T-helper 17 cell (primary cell): Measurements from ENCODE around the gene ZNF513. TPM values are rescaled to one million over a fixed set of nuclear protein-coding genes. Genes with fewer than 3 reads are reported as not detected.
"Not testable (repeated sequence)": the region's sequence is repeated elsewhere in the genome, so short reads cannot be mapped to it uniquely, and the experiment has no call there.

Experiments
- ATAC-seq: fragments of 150-1000 bp; cut with Tn5 transposase; 2 replicates; pipeline ENCODE4 v1.10.0; 2021; ENCODE audit warnings: mild to moderate bottlenecking, moderate library complexity
- DNase-seq, 3 donors: peaks; one replicate each; pipeline versions ENCODE4 v3.0.0 to v3.0.0-alpha.2; 2020 to 2021
- H3K9me3 ChIP-seq: one replicate; pipeline ENCODE4 v1.7.0; 2013; ENCODE audit warnings: low read length, mild to moderate bottlenecking; ENCODE audit not compliant: control insufficient read depth, poor library complexity, severe bottlenecking
- H3K27ac Mint-ChIP-seq: one replicate; pipeline ENCODE4 v1.8.0; 2022; ENCODE audit warnings: mild to moderate bottlenecking, moderate library complexity, mixed read lengths
- H3K27me3 Mint-ChIP-seq: one replicate; pipeline ENCODE4 v1.8.0; 2022; ENCODE audit warnings: mixed read lengths
- H3K36me3 Mint-ChIP-seq: one replicate; pipeline ENCODE4 v1.8.0; 2022; ENCODE audit warnings: low read depth, mixed read lengths
- H3K4me1 Mint-ChIP-seq: one replicate; pipeline ENCODE4 v1.8.0; 2022; ENCODE audit warnings: mild to moderate bottlenecking, mixed read lengths
- H3K4me3 Mint-ChIP-seq: one replicate; pipeline ENCODE4 v1.8.0; 2022; ENCODE audit warnings: mild to moderate bottlenecking, moderate library complexity, mixed read lengths
- total RNA-seq, 4 donors: library from RNA in 2 of 4; stranded (reverse) in 2 of 4; gene quantifications; one replicate each; pipeline ENCODE4 v1.2.3 and lab custom pipeline; 2022 to 2026

Gene ZNF513
- total RNA-seq, 2 donors from 2014 or later, result 22.4 to 24.6 TPM

DNA sequence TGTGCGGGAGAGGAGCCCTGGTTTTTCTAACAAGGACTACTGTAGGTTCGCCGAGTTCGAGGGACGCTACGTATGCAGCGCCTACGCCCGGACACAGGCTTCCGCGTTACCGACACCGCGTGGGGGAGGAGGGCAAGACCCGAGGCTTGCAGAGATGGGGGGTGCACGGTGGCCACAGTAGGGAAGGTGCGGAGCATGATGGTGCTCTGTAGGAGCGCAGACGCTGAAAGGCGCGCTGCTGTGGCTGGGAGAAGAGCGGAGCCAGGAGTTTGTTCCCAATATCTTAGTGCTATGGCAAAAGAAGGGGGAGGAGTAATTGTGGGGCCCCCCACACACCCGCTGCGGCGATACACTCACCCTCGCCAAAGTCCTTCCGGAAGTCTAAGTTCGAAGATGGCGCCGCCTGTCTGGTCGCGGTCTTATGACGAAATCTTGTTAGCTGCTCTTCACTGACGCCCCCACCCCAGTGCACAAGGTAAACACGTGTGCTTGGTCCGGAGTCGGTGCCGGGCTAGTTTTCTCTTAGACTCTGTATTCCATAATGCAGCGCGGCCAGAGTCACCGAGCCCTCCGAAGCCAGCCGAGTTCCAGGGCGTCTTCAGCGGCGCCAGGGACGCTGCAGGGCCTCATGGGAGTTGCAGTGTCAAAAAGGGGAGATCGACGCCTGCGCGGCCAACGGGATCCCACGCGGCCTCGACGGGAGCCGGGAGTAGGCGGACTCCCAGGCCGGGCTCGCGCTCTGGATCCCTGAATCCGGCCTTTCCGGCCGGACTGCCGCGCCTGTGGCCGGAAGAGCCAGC lies 24.0 kb downstream of the ZNF513 start, which contains the start of gene GTF3C2:
GTF3C2 (minus strand) TSS at position 383 of the 800 bp plus-strand sequence. CDS start 13,210 bp downstream, outside the sequence.
- H3K4me1 Mint-ChIP-seq, result peaks cover 31% of the 10 kb centered on the region

GRCh38 chr2:27356056-27356381 lies 24.5 kb downstream of the ZNF513 start:
- Mint-ChIP-seq H3K27me3 (no peaks in the 10 kb centered on the region), H3K36me3 (peaks cover 4% of the 10 kb centered on the region), H3K4me3 (peak overlapping the region; percentile 99), H3K27ac (peak overlapping the region; percentile 100), H3K4me1 (peaks cover 34% of the 10 kb centered on the region)
- ATAC-seq (peak; percentile 22), DNase-seq (peak; percentile 26 to 37 (median 34))
- no peaks in the 10 kb centered on the region for H3K9me3 ChIP-seq

More for the DNA sequence above, 24.0 kb downstream of the ZNF513 start, which contains the start of gene GTF3C2:
- H3K9me3 ChIP-seq, result no peaks in the 10 kb centered on the region
- Mint-ChIP-seq H3K36me3 (peaks cover 4% of the 10 kb centered on the region), H3K27me3 (no peaks in the 10 kb centered on the region), H3K27ac (peak within 1 kb of the TSS; percentile 100), H3K4me3 (peak within 1 kb of the TSS; percentile 99)
- ATAC-seq (peak; percentile 85), DNase-seq (peak; percentile 79 to 84 (median 80))

DNA sequence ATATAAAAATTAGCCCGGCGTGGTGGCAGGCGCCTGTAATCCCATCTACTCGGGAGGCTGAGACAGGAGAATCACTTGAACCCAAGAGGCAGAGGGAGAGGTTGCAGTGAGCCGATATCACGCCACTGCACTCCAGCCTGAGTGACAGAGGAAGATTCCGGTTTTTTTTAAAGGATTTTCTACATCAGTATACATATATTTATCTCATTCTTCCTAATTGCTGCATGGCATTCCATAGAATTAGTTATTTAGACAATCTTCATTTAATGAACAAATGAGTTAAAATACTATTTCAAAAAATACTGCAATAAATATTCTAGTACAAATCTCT lies 26.0 kb downstream of the ZNF513 start:
- no peaks in the 10 kb centered on the region for H3K9me3 ChIP-seq
- peaks cover 4% of the 10 kb centered on the region for H3K36me3 Mint-ChIP-seq
- peak overlapping the region; percentile 100 for H3K27ac Mint-ChIP-seq
- no peak overlapping the region for H3K4me3 Mint-ChIP-seq
- peaks cover 37% of the 10 kb centered on the region for H3K4me1 Mint-ChIP-seq
- DNase-seq (no peak), ATAC-seq (no peak)
- no peaks in the 10 kb centered on the region for H3K27me3 Mint-ChIP-seq

DNA sequence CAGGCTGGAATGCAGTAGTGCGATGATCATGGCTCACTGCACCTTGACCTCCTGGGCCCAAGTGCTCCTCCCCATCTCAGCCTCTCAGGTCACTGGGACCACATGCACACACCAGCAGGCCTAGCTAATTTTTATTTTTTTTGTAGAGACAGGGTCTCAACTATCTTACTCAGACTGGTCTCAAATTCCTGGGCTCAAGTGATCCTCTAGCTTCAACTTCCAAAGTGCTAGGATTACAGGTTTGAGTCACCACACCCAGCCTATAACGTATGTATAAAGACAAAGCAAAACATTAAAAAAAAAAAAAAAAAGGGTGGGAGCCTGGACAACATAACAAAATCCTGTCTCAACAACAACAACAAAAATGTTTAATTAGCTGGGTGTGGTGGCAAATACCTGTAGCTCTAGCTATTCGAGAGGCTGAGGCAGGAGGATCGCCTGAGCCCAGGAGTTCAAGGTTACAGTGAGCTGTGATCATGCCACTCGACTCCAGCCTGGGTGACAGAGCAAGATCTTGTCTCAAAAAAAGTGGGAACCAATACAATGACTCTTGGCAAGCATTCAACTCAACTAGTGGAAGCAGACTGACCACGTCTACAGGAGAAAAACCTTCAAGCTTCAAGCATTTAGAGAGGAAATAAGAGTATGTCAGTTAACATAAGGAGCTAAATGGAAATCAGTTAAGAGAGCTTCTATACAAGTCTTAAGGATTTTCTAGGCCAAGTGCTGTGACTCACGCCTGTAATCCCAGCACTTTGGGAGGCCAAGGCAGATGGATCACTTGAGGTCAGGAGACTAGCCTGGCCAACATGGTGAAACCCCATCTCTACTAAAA lies 26.6 kb downstream of the ZNF513 start:
- H3K4me1 Mint-ChIP-seq, result peaks cover 39% of the 10 kb centered on the region
- no peak for ATAC-seq
- H3K4me3 Mint-ChIP-seq, result no peak overlapping the region
- peak overlapping the region; percentile 100 for H3K27ac Mint-ChIP-seq
- no peaks in the 10 kb centered on the region for H3K9me3 ChIP-seq
- H3K27me3 Mint-ChIP-seq, result no peaks in the 10 kb centered on the region
- H3K36me3 Mint-ChIP-seq, result peaks cover 4% of the 10 kb centered on the region
- no peak for DNase-seq

GRCh38 chr2:27353386-27353761 lies 27.2 kb downstream of the ZNF513 start:
- not testable (repeated sequence) for H3K27me3 Mint-ChIP-seq, ATAC-seq, H3K36me3 Mint-ChIP-seq, H3K4me3 Mint-ChIP-seq, H3K9me3 ChIP-seq, DNase-seq
- H3K4me1 Mint-ChIP-seq, result peaks cover 39% of the 10 kb centered on the region
- peak overlapping the region; percentile 100 for H3K27ac Mint-ChIP-seq

DNA sequence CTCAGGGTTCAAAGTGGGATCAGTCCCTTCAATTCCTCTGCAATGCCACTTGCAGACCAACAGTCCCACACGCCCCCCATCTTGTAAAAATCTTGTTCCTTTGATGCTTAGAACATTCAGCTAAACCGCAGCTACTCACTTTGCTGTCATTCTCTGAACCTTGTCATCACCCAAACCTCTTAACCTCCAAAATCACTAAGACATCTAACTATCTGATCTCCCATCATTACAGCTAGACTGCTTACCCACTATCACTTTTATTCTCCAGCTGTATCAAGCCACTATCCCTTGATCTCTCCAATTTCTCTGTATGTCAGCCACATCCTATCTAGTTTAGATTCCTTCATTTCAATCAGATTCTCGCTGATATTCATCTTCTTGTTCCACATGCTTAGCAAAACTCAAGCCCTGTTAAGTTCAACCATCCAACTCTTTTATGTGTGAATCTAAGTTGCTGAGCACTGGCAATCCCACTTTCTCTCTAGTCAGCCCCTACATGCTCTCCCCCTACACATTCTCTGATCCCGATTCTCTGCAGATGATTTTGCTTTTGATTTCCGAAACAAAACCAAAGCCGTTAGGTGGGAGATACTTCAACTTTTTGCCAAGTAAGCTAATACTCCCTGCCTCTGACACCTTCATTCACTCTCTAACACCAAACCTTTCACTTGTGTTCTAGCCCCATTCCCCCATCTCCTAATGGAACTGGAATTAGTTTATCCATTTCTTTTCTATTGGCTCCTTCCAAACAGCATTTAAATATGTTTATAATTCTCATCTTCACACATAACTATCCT lies 28.5 kb downstream of the ZNF513 start:
- Mint-ChIP-seq H3K4me3 (peak overlapping the region; percentile 15), H3K27ac (peak overlapping the region; percentile 93), H3K4me1 (peaks cover 41% of the 10 kb centered on the region), H3K27me3 (no peaks in the 10 kb centered on the region), H3K36me3 (peaks cover 4% of the 10 kb centered on the region)
- DNase-seq (no peak), ATAC-seq (no peak)
- H3K9me3 ChIP-seq, result no peaks in the 10 kb centered on the region

- ATAC-seq (no peak), DNase-seq (no peak)
- H3K4me1 Mint-ChIP-seq, result peaks cover 30% of the 10 kb centered on the region
- no peak overlapping the region for H3K4me3 Mint-ChIP-seq
- peaks cover 4% of the 10 kb centered on the region for H3K36me3 Mint-ChIP-seq
- H3K27me3 Mint-ChIP-seq, result no peaks in the 10 kb centered on the region
- no peak overlapping the region for H3K27ac Mint-ChIP-seq
- no peaks in the 10 kb centered on the region for H3K9me3 ChIP-seq
Measured at GRCh38 chr2:27350106-27350693, 30.3 kb downstream of the ZNF513 start.

DNA sequence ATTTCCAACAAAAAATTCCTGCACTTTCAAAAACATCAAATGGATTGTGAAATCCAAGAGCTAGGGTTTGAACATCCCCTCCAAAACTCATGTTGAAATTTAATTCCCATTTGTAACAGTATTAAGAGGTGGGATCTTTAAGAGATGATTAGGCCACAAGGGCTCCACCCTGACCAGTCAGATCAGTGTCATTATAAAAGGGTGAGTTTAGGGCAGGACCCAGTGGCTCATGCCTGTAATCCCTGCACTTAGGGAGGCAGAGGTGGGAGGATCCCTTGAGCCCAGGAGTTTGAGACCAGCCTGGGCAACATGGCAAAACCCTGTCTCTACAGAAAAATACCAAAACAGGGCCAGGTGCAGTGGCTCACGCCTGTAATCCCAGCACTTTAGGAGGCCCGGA lies 32.9 kb downstream of the ZNF513 start:
- no peak for ATAC-seq
- DNase-seq, result no peak
- no peaks in the 10 kb centered on the region for H3K9me3 ChIP-seq
- peaks cover 4% of the 10 kb centered on the region for H3K36me3 Mint-ChIP-seq
- no peaks in the 10 kb centered on the region for H3K27me3 Mint-ChIP-seq
- peaks cover 31% of the 10 kb centered on the region for H3K4me1 Mint-ChIP-seq
- peak overlapping the region; percentile 51 for H3K27ac Mint-ChIP-seq
- no peak overlapping the region for H3K4me3 Mint-ChIP-seq

DNA sequence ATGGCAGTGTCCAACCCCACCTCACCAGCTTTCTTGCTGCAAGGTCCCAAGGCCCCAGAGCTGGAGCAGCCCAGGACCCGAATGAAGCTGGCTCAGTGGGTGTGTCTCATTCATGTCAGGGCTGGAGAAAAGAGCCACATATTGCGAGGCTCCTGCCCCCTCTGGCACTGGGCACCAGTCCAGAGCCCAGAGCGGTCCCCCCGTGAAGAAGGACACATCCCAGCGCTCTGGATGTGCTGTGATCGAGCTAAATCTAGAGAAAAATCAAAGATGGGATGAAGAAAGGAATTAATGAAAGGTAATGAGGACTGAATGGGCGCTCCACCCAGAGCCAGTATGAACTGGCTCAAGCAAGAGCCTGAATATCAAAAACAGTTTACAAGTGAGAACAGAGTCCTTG lies 44.4 kb downstream of the ZNF513 start:
- Mint-ChIP-seq H3K36me3 (peaks cover 14% of the 10 kb centered on the region), H3K27ac (no peak overlapping the region), H3K4me3 (no peak overlapping the region), H3K27me3 (no peaks in the 10 kb centered on the region), H3K4me1 (peaks cover 4% of the 10 kb centered on the region)
- DNase-seq (no peak), ATAC-seq (no peak)
- no peaks in the 10 kb centered on the region for H3K9me3 ChIP-seq

DNA sequence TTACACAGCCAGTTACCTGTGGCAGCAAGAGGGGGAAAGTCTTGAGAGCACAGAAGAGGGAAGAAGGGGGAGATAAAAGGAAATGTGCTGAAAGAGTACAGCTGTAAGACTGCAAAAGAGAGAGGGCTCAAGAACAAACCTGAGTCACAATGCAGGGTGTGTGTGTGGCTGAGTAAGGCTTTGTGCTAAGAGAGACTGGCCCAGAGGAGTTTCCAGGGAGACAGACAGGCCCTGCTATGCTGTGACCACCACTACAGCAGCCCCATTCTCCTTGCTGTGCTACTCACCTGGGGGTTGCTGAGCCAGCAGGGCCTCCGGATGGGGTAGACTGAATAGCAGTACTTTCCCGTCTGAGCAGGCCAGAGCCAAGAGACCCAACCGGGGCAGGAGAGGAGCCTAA lies 45.2 kb downstream of the ZNF513 start:
- H3K9me3 ChIP-seq, result no peaks in the 10 kb centered on the region
- ATAC-seq, result no peak
- peaks cover 2% of the 10 kb centered on the region for H3K4me1 Mint-ChIP-seq
- no peak for DNase-seq
- H3K4me3 Mint-ChIP-seq, result no peak overlapping the region
- no peak overlapping the region for H3K27ac Mint-ChIP-seq
- peaks cover 14% of the 10 kb centered on the region for H3K36me3 Mint-ChIP-seq
- no peaks in the 10 kb centered on the region for H3K27me3 Mint-ChIP-seq
